GM18867 (cell line): ENCODE results near the gene SORCS2.

Experiments
- ATAC-seq: cut with Tn5 transposase; IDR thresholded peaks from one replicate; pipeline ENCODE4 v1.9.1; 2021; ENCODE audit warnings: mild to moderate bottlenecking, moderate library complexity; ENCODE audit not compliant: unreplicated experiment

Gene SORCS2

DNA sequence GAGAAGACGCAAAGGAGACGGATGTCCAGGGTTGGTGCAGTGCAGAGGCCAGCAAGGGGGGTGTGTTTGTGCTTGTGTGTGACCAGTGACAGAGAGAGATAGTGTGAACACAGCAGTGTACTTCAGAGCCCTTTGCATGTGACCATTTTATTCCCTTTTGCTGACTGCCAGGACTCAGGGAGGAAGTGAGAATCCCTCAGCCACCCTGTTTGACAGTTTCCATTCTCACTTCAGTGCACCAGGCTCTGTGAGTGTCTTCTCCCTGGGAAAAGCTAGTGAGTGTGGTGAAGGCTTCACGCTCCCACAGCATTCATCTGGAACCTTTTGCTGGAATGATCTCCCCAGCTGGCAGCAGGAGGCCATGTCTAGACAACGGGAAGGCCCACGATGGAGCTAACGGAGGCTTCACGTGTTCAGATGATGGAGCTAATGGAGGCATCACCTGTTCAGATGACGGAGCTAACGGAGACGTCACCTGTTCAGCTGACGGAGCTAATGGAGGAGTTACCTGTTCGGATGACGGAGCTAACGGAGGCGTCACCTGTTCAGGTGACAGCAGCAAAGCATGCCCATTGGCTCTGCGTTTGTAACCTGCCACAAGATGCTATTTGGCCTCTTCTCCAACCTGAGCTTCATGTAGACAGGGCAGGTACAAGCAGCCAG, 551.9 kb downstream of the SORCS2 start:
- ATAC-seq = no peak

DNA sequence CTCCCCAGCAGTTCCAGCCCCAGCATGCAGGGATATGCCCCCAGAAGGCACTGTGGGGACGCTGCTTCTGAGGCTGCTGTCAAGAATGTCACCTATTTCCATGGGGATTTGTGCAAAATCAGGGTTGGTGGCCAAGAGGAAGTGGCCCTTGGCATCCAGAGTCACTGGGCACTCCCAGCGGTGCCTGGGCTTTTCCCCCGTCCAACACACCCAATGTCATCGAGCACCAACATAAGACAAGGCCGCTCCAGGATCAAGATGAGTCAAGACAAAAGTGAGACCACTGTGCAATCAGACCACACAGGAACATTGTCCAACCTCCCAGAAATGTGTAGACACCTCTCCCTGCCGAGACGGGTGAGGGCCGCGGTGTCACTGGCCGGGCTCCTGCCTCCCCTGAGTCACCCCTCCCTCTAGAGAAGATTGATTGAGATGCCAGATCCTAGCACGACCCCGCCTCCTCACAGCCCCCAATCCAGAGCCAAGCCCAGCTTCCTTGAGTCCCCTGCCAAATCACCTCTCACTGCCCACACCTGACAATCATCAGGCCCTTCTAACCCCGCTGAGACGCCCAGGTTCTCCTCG, 553.1 kb downstream of the SORCS2 start:
- ATAC-seq = no peak

DNA sequence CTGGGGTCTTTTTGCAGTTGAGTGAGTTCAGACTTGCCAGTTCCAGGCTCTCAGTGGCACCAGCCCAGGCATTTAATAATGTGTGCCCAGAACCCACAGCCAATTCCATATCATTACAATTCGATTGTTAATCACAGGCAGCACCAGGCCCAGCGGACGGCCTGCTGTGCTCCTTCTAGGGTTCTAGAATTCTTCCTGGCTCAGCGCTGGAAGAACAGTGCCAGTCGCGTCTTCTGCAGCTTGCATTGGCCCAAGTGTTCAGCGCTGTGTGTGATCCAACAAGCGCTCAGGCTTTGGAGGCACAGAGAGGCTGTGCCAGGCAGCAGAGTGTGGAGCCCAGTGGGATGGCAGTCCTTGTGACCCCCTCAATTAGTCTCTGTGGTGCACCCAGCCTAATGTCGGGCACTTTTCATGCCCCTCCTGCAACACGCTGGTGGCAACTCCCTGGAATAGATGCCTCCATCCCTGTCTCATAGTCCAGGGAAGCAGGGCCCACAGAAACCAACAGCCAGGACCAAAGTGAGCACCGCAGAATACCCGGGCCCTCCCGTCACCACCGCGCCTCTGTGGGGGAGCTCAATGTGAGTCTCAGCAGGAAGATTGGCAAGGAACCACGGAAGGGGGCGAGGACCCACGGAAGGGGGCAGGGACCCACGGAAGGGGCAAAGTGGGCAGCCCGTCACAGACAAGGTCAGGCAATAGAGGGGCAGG, 554.2 kb downstream of the SORCS2 start:
- ATAC-seq = no peak

DNA sequence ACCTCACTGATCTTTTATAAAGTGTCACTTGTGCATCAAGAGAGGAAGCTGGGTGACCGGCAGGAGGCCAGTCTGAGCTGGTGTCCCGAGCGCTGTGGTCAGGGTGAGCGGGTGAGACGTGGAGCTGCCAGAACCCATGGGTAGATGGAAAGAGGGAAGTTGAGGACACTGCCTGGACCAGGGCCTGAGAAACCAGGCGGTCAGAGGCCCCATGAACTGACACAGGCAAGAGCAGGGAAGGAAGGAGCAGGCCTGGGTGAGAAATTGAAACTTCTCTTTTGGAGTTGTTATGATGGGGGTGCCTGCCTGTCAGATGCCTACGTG, 554.7 kb downstream of the SORCS2 start:
- ATAC-seq = no peak

DNA sequence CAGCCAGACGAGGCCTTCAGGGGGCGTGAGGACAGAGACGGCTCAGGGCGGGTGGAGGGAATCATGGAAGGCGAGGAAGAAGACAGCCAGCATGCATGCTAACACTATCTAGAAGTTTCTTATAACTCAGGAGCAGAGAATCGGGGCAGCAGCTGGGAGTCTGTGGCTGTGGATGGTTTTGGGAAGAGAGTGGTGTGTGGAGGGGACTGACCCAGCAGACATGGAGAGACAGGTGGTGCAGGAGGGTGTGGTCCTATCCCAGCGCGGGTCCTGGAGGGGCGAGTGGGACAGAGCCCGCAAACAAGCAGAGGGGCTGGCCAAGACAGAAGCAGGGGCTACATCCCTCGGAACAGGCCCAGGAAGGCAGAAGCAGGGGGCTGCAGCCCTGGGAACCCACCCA, 555.2 kb downstream of the SORCS2 start:
- ATAC-seq = no peak

DNA sequence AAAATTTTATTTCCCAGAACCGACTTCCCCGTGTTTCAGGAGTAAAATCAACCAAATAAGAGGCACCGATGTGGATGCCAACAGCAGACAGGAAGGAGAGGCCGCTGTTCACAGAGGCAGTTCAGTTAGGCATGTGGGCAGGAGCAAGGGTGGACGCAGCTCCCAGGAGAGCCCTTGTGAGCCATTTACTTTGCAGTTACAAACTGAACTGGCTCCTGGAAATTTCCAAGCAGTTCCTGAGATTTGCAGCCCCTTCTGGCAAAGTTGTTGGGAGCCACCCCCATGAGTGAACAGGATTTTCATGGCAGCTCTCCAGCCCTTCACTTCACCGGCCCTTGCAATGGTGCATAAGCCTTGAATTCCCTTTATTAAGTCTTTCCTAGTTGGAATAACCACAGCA, 558.2 kb downstream of the SORCS2 start:
- ATAC-seq = no peak

DNA sequence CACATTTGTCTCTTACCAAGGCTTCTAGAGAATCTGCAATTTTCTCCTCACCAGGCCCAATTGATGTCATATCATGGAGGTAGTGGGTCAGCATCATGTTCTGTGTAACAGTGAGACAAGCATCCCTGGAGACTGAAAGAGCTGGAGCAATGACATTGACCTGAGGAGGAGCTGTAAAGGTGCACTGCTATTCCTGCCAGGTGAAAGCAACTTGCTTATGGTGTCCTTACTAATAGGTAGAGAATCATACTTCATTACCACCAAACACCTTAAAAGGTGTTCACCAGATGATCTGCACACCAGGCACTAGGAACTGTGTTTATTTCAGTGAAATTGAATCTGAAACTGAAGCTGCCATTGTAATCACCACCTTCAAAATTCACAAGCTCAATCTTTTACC, 558.6 kb downstream of the SORCS2 start:
- ATAC-seq = no peak

DNA sequence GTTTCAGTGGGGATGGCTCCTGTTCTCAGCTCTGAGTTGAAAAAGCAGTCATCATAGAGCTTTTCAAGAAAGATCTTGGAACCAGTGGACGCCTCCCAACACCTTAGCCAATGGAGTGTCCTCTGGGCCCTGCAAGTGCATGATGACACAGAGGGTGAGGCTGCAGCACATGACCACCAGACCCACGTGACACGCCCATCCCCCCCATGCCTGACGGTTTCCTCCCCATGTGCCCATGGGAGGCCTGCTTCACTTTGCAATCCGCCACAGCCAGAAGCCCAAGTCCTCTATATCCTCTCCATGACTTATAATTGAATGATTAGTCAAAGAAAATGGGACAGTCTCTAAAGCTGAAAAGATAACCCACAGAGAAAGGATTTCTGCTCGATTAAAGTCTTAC, 560.3 kb downstream of the SORCS2 start:
- ATAC-seq = no peak

DNA sequence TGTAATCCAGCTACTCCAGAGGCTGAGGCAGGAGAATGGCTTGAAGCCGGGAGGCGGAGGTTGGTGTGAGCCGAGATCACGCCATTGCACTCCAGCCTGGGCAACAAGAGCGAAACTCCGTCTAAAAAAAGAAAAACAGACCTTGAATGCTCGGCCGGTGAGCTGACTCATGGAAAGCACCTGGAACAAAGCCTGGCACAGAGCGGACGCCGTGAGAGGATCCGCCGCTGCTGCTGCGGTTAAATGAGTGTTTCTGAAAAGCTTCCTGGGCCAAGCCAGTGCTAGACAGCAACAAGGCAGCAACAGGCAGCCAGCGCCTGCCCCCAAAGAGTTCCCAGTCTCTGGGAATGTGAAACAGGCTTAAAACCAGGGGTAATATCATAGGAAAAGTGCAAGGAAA, 560.9 kb downstream of the SORCS2 start:
- no peak for ATAC-seq

DNA sequence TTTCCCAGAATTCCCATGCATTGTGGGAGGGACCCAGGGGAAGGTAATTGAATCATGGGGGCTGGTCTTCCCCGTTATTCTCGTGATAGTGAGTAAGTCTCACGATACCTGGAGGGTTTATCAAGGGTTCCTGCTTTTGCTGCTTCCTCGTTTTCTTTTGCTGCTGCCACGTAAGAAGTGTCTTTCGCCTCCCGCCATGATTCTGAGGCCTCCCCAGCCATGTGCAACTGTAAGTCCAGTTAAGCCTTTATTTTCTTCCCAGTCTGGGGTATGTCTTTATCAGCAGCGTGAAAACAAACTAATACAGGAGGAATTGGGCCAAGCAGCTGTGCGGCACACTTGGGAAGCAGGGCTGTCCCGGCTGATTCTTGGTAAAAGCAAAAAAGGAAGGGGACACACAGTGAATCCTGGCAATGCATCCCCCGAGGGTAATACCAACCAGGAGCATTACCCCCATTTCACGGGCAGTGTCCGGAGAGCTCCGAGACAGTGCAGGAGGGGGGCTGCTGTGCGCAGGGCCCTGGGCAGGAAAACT, 561.7 kb downstream of the SORCS2 start:
- ATAC-seq = no peak

DNA sequence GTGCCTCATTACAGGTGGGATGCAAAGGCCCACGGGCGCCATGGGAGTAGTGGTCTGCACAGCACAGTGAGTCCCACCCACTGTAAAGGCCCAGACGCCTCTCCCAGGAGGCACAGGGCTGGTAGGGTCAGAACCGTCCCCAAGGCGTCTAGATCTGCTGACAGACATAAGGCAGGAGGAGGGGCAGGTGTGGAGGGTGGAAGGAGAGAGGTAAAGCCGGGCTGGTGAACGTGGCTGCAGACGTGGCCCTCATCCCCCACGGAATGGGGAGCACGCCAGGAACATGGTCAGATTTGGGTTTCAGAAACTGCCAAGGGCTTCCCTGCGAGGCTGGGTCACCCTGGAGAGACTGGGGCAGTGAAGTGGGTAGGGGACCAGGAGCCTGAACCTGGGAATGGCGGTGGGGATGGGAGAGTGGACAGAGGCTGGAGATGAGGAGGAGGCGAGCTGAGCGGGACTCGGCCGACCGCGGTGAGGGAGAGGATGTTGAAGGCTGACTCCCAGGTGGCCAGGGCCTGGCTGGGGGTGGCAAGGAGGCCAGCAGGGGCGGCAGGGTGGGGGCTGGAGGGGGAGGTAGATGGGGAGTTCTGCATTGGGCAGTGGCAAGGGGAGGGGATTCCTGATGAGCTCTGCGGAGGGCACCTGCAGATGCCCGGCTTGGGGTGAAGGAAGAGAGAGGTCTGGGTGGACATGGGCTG, 562.4 kb downstream of the SORCS2 start:
- no peak for ATAC-seq

DNA sequence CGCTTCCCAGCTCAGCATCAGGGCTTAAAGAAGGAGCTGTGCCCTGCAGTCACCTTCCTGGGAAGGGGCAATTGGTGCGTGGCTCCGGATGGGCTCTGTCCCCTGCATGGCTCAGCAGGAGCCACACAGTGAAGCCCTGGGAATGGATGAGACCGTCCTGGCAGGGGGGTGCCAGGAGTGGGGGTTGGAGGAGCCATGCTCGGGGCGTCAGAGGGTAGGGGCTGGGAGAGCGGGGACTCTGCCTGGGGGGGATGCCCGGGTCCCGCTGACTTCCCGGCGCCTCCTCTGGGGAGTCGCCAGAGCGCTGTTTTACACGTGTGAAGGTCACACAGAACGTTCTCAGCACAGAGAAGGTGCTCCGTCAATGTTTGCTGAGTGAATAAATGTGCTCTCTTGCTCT, 563.2 kb downstream of the SORCS2 start:
- ATAC-seq = no peak

DNA sequence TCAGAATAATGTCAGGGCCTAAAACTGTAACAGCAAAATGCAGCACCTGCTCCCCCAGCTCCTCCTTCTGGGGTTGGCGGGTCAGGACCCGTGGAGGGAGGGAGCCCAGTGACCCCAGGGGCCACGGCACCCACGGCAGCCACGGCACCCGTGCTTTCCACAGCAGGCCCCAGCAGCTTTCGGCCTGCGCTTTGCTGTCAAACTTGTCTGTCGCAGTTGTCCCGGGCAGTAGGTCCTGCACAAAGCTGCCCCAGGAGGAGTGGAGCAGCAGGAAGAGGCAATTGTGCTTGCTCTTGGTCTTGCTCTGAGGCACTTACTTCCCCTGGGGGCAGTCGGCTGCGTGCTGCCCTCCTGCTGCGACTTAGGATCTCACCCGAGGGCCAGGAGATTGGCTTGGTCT, 563.7 kb downstream of the SORCS2 start:
- no peak for ATAC-seq

DNA sequence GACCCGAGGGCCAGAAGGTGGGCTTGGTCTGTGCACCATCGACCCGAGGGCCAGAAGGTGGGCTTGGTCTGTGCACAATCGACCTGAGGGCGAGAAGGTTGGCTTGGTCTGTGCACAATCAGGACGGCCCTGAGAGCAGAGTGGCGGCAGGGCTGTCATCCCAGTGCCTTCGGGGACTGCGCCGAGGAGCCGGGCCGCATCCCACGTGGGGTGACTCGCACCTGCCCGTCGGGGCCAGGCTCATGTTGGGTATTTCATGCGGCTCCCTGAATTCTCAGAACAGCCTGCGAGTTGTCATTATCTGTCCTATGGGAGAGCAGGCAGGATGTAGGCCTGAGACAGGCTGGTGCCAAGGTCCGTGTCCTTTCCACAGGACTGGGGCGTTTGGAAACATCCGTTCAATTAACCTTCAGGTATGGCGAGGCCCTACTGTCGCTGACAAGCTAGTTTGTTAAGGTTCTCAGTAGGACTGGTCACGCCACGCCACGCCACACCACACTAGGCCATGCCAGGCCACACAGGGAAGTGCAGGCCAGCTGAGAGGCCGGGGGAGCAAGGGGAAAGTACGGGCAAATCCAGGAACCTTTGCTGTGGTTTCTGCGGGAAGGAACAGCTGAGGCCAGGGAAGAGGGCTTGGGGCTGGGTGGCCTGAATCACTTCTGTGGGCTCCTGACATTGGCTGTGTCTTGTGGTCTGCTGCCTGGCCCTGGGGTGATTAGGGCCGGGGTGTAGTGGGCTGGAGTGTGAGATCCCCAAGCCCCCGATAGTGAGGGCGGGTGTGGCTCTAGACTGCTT, 564.4 kb downstream of the SORCS2 start:
- no peak for ATAC-seq

DNA sequence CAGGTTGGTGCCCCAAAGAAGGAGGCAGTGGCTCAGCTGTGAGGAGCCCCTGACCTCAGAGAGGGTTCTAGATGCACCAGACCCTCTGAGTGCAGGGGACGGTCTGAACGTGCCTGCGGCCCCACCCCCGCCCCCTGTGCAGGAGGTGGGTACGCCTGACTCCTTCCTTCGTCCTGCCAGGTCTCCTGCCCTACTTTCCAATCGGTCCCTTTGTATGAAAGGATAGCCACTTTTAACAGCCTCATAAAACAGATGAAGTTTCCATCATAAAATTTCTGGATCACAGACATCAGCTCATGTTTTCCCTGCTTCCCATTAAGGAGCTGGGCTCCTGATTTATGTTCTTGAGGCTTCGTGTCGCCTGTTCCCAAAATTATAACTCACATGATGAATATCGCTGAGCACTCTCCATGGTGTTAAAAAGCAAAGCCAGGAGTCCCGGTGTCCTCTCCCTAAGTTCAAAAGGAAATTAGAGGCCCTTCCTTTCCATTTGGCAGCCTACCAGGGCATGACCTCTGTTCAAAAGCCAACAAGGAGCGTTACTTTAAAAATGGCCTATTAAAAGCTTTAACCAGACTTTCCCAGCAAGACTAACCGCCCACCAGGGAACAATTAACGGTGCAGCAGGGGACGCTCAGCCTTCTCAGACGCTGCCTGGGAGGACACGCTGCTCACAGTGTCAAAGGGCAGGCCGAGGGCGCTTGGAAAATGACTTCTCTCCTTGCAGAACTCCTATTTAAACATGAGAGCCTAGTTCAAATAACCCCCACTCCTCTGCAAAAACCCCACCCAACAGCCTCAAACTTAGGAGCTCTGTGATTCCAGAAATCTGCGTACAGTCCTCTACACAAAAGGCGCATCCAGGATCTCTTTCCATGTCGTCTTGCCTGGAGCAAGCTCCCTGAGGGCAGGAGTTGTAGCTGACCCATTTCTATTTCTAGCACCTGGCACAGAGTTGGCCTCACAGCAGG, 565.4 kb downstream of the SORCS2 start:
- no peak for ATAC-seq

DNA sequence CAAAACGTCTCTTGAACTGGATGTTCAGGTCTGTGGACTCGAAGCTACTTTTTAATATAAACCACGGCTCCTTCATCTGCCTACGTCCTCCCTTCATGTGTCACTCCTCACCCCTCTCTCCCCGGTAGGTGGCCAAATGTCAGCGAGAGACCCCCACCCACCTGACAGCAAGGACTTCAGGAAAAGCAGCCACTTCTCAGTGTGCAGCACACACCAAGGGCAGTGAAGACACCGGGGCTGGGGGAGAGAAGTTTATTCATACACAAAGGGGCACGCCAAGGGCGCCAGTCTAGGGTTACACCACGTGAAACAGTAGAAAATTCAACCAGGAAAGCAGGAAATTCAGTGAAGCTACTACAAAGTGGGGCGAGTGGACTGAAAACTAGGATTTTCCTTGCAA, 566.1 kb downstream of the SORCS2 start:
- no peak for ATAC-seq

DNA sequence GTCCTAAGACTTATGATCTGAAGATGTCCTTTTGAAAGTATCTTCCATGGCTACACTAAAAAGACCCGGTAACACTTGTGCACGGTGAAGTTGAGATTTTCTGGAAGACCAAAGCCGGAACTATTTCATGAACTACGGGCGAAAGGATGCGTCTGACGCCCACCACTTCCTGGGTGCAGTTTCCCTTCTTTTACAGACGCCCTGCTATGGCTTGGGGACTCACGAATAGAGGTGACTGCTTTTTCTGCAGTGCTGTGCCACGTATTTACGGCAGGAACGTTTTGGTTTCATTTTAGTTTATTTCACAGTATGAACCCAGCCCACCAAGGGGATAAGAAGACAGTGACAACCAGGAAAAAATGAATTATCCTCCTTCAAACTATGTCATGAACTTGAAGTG, 566.9 kb downstream of the SORCS2 start:
- ATAC-seq = no peak

DNA sequence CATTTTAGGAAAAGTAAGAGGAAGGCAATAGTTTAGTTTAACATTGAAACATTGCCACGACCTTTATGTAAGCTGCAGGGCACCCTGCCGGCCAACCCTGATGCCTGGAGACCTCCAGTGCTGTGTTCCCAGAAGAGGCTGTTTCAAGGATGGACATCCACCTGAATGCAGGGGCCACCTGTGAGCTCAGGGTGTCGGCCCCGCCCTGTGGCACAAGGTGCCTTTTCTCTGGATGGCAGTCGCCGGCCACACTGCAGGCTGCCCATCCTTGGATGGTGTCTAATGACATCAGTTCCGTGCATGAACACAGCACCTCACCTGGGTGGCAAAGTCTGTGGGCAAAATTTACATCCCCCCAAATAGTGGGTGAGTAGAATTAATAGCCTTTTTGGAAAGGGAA, 567.3 kb downstream of the SORCS2 start:
- ATAC-seq = no peak

DNA sequence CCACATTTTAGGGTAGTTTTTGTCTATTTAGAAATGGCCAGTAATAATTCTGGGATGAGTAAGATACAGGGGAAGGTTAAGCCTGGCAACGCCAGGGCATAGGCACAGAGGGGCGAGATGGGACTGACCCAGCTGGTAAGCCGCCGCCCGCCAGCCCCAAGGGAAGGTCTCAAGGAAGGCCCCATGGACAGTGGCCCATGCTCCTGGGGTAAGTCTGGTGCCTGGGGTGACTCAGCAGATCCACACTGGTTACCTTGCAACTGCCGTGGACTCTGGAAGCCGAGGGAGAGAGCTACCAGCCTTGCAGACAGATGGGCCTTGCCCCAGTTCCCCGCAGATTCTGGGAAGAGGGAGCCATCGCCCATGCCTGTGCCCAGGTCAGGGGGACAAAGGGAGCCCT, 567.9 kb downstream of the SORCS2 start:
- ATAC-seq = no peak

DNA sequence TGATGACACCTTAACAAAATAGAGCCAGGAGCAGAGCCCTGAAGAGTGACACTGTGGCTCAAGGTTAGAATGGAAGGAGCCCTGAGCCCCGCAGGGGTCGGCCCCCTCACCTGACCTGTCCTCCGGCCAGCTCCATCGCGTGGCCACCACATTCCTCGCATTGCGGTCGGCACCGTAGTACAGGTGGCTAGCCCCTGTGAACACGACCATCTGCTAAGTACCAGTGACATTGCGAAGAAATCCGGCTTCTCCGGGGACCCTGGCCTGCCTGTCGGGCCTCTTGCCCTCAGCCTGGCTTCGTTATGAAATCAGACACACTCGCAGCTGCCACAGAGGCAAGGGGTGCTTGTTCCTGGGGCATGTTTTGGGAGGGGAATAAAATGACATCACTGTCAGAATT, 568.4 kb downstream of the SORCS2 start:
- no peak for ATAC-seq
